ENCODE measurements around the gene OLA1.

OLA1 gene

GRCh38 chr2:174224125-174224524, 24.2 kb downstream of the OLA1 start:
- no peak for DNase-seq

- DNase-seq, result no peak
These were observed 24.9 kb downstream of the OLA1 start for GRCh38 chr2:174223388-174223787.

GRCh38 chr2:174222154-174222553, 26.2 kb downstream of the OLA1 start:
- DNase-seq, result no peak

GRCh38 chr2:174219321-174219720, 29.0 kb downstream of the OLA1 start:
- DNase-seq, result no peak

- no peak for DNase-seq
These were observed 29.6 kb downstream of the OLA1 start for GRCh38 chr2:174218773-174219172.

- no peak for DNase-seq
These were observed 30.5 kb downstream of the OLA1 start for GRCh38 chr2:174217869-174218268.

GRCh38 chr2:174211954-174212353, 36.4 kb downstream of the OLA1 start:
- DNase-seq, result no peak

GRCh38 chr2:174210862-174211261, 37.5 kb downstream of the OLA1 start:
- no peak for DNase-seq

GRCh38 chr2:174209325-174209724, 39.0 kb downstream of the OLA1 start:
- DNase-seq, result no peak

GRCh38 chr2:174208026-174208425, 40.3 kb downstream of the OLA1 start:
- DNase-seq, result no peak

- no peak for DNase-seq
These were observed 42.8 kb downstream of the OLA1 start for GRCh38 chr2:174205562-174205961.

GRCh38 chr2:174202188-174202587, 46.1 kb downstream of the OLA1 start:
- no peak for DNase-seq

GRCh38 chr2:174198846-174199564, 49.3 kb downstream of the OLA1 start:
- no peak for DNase-seq

GRCh38 chr2:174195253-174195652, 53.1 kb downstream of the OLA1 start:
- DNase-seq, result no peak

GRCh38 chr2:174193737-174194136, 54.6 kb downstream of the OLA1 start:
- no peak for DNase-seq

- DNase-seq, result no peak
These were observed 55.7 kb downstream of the OLA1 start for GRCh38 chr2:174192664-174193063.

GRCh38 chr2:174191342-174192074, 56.8 kb downstream of the OLA1 start:
- no peak for DNase-seq

GRCh38 chr2:174184915-174185314, 63.4 kb downstream of the OLA1 start:
- DNase-seq, result no peak

- DNase-seq, result no peak
These were observed 63.8 kb downstream of the OLA1 start for GRCh38 chr2:174184504-174184903.

GRCh38 chr2:174183076-174183475, 65.3 kb downstream of the OLA1 start:
- DNase-seq, result no peak

- no peak for DNase-seq
These were observed 67.0 kb downstream of the OLA1 start for GRCh38 chr2:174181368-174181767.

GRCh38 chr2:174180726-174181236, 67.6 kb downstream of the OLA1 start:
- no peak for DNase-seq

- no peak for DNase-seq
These were observed 68.1 kb downstream of the OLA1 start for GRCh38 chr2:174180165-174180724.

GRCh38 chr2:174177316-174177890, 70.9 kb downstream of the OLA1 start:
- DNase-seq, result no peak
